Adipocyte (in vitro differentiated cells): ENCODE data around the gene CRIM1.

Experiments
- DNase-seq: peaks from one replicate; pipeline ENCODE4 v3.0.0-alpha.2; 2015; ENCODE audit warnings: low read depth
- H3K27me3 ChIP-seq: replicated peaks from 2 replicates; pipeline ENCODE4 v1.7.0; 2013; ENCODE audit warnings: mild to moderate bottlenecking, low read length, moderate library complexity; ENCODE audit not compliant: control insufficient read depth, insufficient read depth
- H3K36me3 ChIP-seq: 2 replicates; pipeline ENCODE4 v1.7.0; 2013; ENCODE audit warnings: low read length, mild to moderate bottlenecking, moderate library complexity; ENCODE audit not compliant: control insufficient read depth, insufficient read depth, severe bottlenecking
- H3K4me1 ChIP-seq: 2 replicates; pipeline ENCODE4 v1.7.0; 2013; ENCODE audit warnings: mild to moderate bottlenecking, low read length, moderate library complexity; ENCODE audit not compliant: control insufficient read depth, insufficient read depth
- H3K4me3 ChIP-seq: 2 replicates; pipeline ENCODE4 v1.7.0; 2013; ENCODE audit warnings: mild to moderate bottlenecking, low read length, moderate library complexity
- H3K9ac ChIP-seq: 2 replicates; pipeline ENCODE4 v1.7.0; 2013; ENCODE audit warnings: mild to moderate bottlenecking, low read length, moderate library complexity
- H3K9me3 ChIP-seq: 2 replicates; pipeline ENCODE4 v1.7.0; 2013; ENCODE audit warnings: mild to moderate bottlenecking, low read length, moderate library complexity; ENCODE audit not compliant: control insufficient read depth

CRIM1 gene

DNA sequence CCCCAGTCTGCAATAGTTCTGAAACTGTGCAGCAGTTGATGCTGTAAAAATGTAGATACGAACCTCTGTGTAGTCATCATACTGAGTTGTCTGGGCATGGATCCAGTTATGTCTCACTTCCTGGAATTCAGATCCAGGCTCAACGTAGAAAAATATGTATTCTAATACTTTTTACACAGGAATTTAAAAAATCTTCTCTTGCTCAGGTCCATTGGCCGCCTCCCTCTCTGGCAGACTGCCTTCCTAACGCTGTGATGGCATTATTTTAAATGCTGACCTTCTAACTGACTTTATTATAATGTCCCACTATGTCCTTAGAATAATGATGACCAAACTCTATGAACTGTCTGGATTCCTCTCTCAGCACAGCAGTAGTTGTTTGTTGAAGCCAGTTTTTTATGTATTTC, 122.8 kb downstream of the CRIM1 start:
- peak; percentile 92 for DNase-seq
- Histone ChIP-seq H3K27me3 (no peaks in the 10 kb centered on the region), H3K9me3 (peaks cover 45% of the 10 kb centered on the region), H3K36me3 (peaks cover 92% of the 10 kb centered on the region), H3K4me1 (peaks cover 34% of the 10 kb centered on the region), H3K4me3 (peak overlapping the region; percentile 53), H3K9ac (peak overlapping the region; percentile 34)

DNA sequence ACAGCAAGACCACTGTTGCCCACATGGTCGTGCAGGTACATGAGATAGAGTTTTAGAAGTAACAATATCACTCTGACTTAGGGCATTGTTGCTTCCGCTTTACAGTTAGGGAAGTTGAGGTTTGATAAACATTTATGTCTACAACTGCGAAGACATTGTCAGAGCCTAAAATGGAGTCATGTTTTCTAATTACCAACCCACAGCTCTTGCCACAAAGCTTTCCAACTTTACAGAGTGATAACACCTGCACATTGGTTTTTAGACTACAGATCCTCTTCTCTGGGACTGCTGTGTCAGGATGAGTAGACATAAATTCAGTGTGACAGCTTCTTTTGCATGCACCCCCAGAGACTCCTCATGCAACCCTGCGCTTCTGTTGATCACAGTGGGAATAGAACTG, 123.4 kb downstream of the CRIM1 start:
- Histone ChIP-seq H3K4me3 (no peak overlapping the region), H3K4me1 (peaks cover 28% of the 10 kb centered on the region), H3K9me3 (peaks cover 41% of the 10 kb centered on the region), H3K27me3 (no peaks in the 10 kb centered on the region), H3K36me3 (peaks cover 97% of the 10 kb centered on the region), H3K9ac (no peak overlapping the region)
- no peak for DNase-seq

DNA sequence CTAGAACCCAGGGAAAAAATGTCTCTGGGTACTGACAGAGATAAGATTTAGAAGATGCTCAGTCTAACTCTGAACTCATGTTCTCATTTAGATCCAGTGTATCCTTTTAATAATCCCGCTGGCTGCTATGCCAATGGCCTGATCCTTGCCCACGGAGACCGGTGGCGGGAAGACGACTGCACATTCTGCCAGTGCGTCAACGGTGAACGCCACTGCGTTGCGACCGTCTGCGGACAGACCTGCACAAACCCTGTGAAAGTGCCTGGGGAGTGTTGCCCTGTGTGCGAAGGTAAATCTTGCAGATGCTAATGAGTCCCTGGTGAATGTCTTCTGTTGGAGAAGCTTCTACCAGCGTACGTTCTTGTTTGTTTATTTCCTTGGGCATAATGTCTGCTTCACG, 123.8 kb downstream of the CRIM1 start:
- peaks cover 30% of the 10 kb centered on the region for H3K4me1 ChIP-seq
- peaks cover 37% of the 10 kb centered on the region for H3K9me3 ChIP-seq
- H3K4me3 ChIP-seq = no peak overlapping the region

DNA sequence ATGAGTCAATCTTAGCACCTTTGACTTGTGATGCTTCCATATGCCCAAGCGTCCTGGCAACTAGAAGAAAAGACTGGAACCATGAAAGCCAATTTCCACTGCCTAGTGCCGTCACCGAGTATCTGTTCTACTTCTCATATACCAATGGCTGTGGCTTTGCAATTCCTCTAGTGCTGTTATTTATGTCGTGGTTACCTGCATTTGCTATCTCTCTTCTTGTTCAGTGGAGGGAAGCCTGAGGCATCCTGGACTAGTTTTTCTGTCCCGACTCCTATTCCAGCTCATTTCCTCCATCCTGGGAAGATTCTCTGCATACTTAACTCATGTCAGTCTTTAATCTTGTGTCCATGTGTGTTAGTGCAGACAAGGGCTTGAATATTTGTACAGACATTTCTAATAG, 124.5 kb downstream of the CRIM1 start:
- Histone ChIP-seq H3K27me3 (no peaks in the 10 kb centered on the region), H3K4me3 (no peak overlapping the region), H3K4me1 (peaks cover 37% of the 10 kb centered on the region), H3K9me3 (peaks cover 30% of the 10 kb centered on the region), H3K9ac (no peak overlapping the region), H3K36me3 (peaks cover 99% of the 10 kb centered on the region)
- DNase-seq = no peak

More for the DNA sequence above, 123.8 kb downstream of the CRIM1 start:
- Histone ChIP-seq H3K36me3 (peaks cover 97% of the 10 kb centered on the region), H3K27me3 (no peaks in the 10 kb centered on the region), H3K9ac (no peak overlapping the region)
- no peak for DNase-seq

DNA sequence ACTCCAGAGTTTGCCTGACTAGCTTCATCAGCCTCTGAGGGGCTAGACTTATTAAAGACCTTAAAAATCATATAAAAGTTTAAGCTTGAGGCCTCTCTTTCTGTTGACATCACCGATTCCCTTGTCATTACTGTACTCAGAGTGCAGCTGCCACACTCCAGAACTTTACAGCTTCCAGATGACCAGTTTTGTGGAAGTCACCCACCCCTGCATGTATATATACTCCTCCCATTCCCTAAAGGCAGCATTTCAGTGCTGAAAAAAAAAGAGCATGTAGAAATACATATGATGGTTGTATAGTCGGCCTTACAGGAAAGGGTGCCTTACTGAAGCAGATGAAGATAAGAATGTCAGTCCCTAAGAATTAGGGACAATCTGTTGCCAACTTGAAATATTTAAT, 125.1 kb downstream of the CRIM1 start:
- H3K4me3 ChIP-seq = no peak overlapping the region
- no peak for DNase-seq
- H3K4me1 ChIP-seq = peaks cover 43% of the 10 kb centered on the region
- H3K9me3 ChIP-seq = peaks cover 24% of the 10 kb centered on the region
- peaks cover 95% of the 10 kb centered on the region for H3K36me3 ChIP-seq
- no peaks in the 10 kb centered on the region for H3K27me3 ChIP-seq
- no peak overlapping the region for H3K9ac ChIP-seq

DNA sequence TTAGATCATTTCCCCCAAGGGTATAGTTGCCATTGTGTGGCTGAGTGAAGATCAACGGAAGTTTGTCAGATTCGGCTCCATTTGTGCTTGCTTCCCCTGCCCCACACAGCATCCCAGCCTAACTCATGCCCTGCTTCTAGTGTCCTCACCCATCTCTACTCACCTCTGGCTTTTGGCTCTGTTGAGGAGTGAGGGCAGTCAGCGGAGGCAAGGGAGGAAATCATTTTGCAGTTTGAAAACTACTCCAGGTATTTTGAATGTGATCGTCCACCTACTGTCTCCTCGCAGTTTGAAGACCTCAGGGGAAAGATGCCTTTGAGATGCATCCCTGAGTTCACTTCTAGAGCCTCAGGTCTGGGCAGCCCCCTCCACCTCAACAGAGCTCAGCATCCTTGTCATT, 126.1 kb downstream of the CRIM1 start:
- Histone ChIP-seq H3K27me3 (no peaks in the 10 kb centered on the region), H3K9me3 (peaks cover 14% of the 10 kb centered on the region), H3K4me1 (peaks cover 53% of the 10 kb centered on the region), H3K36me3 (peaks cover 85% of the 10 kb centered on the region), H3K4me3 (no peak overlapping the region), H3K9ac (no peak overlapping the region)
- DNase-seq = no peak

DNA sequence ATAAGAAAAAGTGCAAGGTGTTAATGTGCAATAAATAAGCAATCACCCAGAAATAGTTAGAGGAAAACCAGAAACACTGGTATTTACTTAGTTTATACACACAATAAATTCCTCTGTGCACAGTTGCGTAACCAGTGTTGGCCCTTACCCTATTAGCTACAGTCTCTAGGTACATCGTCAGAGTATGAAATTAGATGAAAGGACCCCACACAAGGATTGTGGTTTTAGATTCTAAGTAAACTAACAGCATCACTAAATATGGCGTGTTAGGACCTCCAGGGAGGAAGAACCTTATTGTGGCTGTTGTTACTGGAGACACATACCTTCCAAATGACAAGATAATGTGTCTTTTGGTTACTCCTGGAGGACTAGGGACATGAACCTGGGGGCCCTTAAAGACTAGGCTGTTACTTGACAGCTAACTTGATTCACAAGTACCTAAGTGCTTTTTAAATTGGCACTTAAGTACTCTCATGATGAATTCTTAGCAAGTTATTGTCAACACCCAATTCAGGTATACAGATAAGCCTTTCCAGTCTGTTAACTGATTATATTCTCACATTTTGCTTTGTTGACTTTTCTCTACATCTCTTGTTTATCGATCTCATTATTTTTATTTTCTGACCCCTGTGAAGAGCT, 127.1 kb downstream of the CRIM1 start:
- H3K4me1 ChIP-seq = peaks cover 61% of the 10 kb centered on the region
- H3K9ac ChIP-seq = no peak overlapping the region
- no peak overlapping the region for H3K4me3 ChIP-seq
- peaks cover 4% of the 10 kb centered on the region for H3K9me3 ChIP-seq
- DNase-seq = peak; percentile 63
- H3K27me3 ChIP-seq = no peaks in the 10 kb centered on the region
- H3K36me3 ChIP-seq = peaks cover 76% of the 10 kb centered on the region

DNA sequence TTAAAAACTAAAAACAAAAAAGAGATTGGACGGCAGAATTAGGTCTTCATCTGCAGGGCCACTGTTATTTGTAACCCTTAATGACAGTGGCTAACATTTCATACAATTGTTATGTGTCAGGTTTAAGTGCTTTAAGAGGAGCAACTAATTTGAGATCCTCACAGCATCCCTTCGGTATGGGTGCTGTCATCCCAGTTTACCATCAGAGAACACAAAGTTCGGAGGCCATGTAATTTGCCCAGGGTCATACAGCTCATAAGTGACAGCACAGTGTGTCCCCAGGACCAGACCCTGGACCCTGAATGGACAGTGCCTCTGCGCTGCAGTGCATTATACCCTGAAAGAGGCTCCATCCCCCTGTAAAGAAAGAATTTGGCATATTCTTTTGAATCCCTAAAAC, 127.7 kb downstream of the CRIM1 start:
- Histone ChIP-seq H3K36me3 (peaks cover 70% of the 10 kb centered on the region), H3K4me1 (peaks cover 62% of the 10 kb centered on the region), H3K4me3 (no peak overlapping the region), H3K9me3 (no peaks in the 10 kb centered on the region), H3K9ac (no peak overlapping the region), H3K27me3 (no peaks in the 10 kb centered on the region)
- no peak for DNase-seq

DNA sequence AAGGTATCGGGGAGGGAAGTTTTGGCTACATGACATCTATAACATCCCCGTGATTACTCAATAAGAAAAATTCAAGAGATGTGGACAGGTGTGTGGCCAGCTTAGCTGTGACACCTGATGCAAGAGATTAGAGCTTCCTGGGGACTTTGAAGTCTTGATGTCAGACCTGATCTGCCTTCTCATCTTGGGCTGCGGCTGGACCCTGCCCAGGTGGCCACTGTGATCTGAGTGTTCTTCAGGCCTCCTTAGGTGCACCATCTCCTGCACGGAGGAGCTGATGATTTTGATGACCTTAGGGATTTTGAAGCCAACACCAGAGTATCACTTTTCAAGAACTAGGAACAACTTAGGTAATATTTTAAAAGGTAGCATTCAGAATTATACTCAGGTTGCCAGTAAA, 128.9 kb downstream of the CRIM1 start:
- H3K27me3 ChIP-seq = no peaks in the 10 kb centered on the region
- H3K36me3 ChIP-seq = peaks cover 61% of the 10 kb centered on the region
- peak overlapping the region; percentile 80 for H3K9ac ChIP-seq
- no peaks in the 10 kb centered on the region for H3K9me3 ChIP-seq
- no peak for DNase-seq
- peak overlapping the region; percentile 49 for H3K4me3 ChIP-seq
- peaks cover 63% of the 10 kb centered on the region for H3K4me1 ChIP-seq

DNA sequence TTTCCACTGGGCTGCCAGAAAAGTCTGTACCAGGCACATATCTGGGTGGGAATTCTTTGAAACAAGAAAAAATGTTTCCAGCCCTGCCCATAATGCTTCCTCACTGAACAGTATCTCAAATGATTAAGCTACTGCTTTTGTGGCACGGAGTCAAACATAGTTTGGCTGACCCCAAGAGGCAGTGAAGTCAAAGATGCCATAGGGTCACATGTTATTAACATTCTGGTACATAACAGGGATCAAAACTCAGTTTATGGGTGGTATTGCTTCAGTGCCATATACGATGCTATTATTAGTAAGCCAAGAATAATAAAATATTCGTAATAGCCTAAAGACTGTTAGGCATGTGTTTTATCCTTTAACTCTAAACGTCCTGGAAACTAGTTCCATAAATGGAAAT, 129.9 kb downstream of the CRIM1 start:
- Histone ChIP-seq H3K4me1 (peaks cover 70% of the 10 kb centered on the region), H3K36me3 (peaks cover 51% of the 10 kb centered on the region), H3K9me3 (no peaks in the 10 kb centered on the region), H3K4me3 (no peak overlapping the region), H3K9ac (peak overlapping the region; percentile 81), H3K27me3 (no peaks in the 10 kb centered on the region)
- DNase-seq = peak; percentile 69

DNA sequence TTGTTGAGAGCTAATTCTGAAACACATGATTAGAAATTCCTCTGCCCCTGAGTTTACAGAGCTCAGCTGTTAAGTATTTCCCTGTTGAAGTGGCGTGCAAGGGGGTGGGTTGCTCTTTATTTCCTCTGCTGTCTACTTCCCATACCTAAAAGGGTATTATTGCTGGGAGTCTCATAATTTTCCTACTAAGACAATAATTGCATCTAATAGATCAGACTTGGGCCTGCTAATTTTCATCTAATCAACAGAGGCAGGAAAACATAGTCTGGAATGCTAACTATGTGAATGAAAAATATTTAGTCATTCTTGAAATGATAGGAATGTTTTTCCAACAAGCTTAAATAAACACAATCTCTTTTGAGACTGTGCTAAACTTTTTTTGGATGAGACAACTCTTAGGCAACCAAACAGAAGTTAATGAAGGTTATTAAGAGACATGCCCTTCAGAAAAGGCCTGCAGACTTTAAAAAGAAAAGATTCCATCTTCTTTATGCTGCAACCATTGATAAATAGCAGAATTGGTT, 131.0 kb downstream of the CRIM1 start:
- Histone ChIP-seq H3K4me3 (no peak overlapping the region), H3K36me3 (peaks cover 49% of the 10 kb centered on the region), H3K9ac (peak overlapping the region; percentile 81), H3K9me3 (no peaks in the 10 kb centered on the region), H3K4me1 (peaks cover 70% of the 10 kb centered on the region), H3K27me3 (no peaks in the 10 kb centered on the region)
- DNase-seq = peak; percentile 78

DNA sequence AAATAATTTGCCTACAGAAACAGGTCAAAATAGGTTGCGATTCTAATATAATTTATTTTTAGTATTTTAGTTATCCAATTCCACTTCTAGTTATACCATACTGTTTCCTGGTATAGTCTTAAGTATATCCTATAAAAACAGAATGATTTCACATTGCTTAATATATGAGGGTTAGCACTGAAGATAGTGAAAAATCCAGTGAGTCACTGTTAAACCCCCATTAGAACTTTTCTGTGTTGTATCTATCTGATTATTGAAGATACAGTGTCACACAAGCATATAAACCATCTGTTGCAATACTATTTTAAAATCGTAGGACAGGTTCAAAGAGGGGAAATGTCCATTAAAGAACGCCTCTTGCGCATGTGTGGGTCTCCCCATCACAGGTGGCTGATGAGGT, 132.4 kb downstream of the CRIM1 start:
- no peaks in the 10 kb centered on the region for H3K9me3 ChIP-seq
- no peaks in the 10 kb centered on the region for H3K27me3 ChIP-seq
- H3K4me1 ChIP-seq = peaks cover 61% of the 10 kb centered on the region
- peaks cover 42% of the 10 kb centered on the region for H3K36me3 ChIP-seq
- peak overlapping the region; percentile 67 for H3K9ac ChIP-seq
- DNase-seq = no peak
- no peak overlapping the region for H3K4me3 ChIP-seq
